HUES48 (cell line): ENCODE data around the gene SLC9A2.

Experiments
- H3K27ac ChIP-seq: one replicate; pipeline ENCODE4 v1.7.0; 2013; ENCODE audit warnings: low read depth, low read length, inconsistent platforms
- H3K27me3 ChIP-seq: 2 replicates; pipeline ENCODE4 v1.6.1; 2013; ENCODE audit warnings: mild to moderate bottlenecking, low read length; ENCODE audit not compliant: control insufficient read depth, insufficient read depth
- H3K36me3 ChIP-seq: 2 replicates; pipeline ENCODE4 v1.6.1; 2013; ENCODE audit warnings: low read length; ENCODE audit not compliant: control insufficient read depth, insufficient read depth
- H3K4me1 ChIP-seq: 2 replicates; pipeline ENCODE4 v1.6.1; 2013; ENCODE audit warnings: mild to moderate bottlenecking, low read length; ENCODE audit not compliant: control insufficient read depth, insufficient read depth
- H3K4me3 ChIP-seq: 2 replicates; pipeline ENCODE4 v1.5.1; 2013; ENCODE audit warnings: mild to moderate bottlenecking, low read depth, low read length
- H3K9ac ChIP-seq: 2 replicates; pipeline ENCODE4 v1.6.1; 2013; ENCODE audit warnings: mild to moderate bottlenecking, low read depth, low read length, moderate library complexity
- H3K9me3 ChIP-seq: 2 replicates; pipeline ENCODE4 v1.6.1; 2013; ENCODE audit warnings: low read length; ENCODE audit not compliant: control insufficient read depth, insufficient read depth

The SLC9A2 gene

DNA sequence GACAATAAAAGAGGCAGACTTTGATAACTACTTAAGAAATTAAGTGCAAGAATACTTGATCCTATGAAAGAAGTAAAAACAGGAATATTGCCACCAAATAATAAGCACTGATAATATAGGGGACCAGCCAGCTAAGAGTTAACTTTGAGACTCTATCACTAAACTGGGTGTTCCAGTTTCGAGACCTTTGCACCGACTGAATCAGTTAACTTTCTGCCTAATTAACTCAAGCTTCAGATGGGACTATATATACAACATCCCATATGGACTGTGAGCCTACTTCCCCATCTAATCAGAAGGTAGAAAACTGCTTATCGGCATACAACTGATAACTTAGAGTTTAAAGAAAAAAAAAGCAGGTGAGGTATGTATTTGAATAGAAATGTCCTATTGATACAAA, 25.8 kb upstream of the SLC9A2 start:
- no peaks in the 10 kb centered on the region for H3K9me3 ChIP-seq
- H3K36me3 ChIP-seq, result no peaks in the 10 kb centered on the region
- no peaks in the 10 kb centered on the region for H3K4me1 ChIP-seq
- no peak overlapping the region for H3K27ac ChIP-seq
- no peak overlapping the region for H3K9ac ChIP-seq
- H3K4me3 ChIP-seq, result no peak overlapping the region
- no peaks in the 10 kb centered on the region for H3K27me3 ChIP-seq

- H3K27ac ChIP-seq, result no peak overlapping the region
- no peak overlapping the region for H3K9ac ChIP-seq
- no peaks in the 10 kb centered on the region for H3K36me3 ChIP-seq
- no peaks in the 10 kb centered on the region for H3K9me3 ChIP-seq
- H3K4me3 ChIP-seq, result no peak overlapping the region
- no peaks in the 10 kb centered on the region for H3K4me1 ChIP-seq
- H3K27me3 ChIP-seq, result no peaks in the 10 kb centered on the region
These were observed 24.8 kb upstream of the SLC9A2 start for GRCh38 chr2:102594445-102595016.

GRCh38 chr2:102597788-102598187, 21.6 kb upstream of the SLC9A2 start:
- Histone ChIP-seq H3K36me3 (no peaks in the 10 kb centered on the region), H3K4me3 (no peak overlapping the region), H3K27me3 (no peaks in the 10 kb centered on the region), H3K9ac (no peak overlapping the region), H3K9me3 (no peaks in the 10 kb centered on the region), H3K4me1 (no peaks in the 10 kb centered on the region), H3K27ac (no peak overlapping the region)

DNA sequence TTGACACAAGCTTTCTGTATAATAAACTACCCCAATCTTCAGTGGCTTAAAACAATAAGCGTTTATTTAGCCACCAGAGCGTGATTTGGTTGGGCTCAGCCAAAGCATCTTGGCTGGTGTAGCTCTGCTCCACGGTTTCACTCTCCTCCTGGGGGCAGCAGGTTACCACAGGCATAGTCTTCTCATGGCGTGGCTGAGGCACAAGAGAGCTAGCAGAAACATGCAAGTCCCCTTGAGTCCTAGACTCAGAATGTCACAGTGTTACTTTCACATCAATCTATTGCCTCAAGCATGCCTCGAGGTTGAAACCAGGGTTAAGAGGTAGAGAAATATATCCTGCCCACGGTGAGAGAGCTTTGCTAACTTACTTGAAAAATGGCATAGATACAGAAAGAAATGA, 19.9 kb upstream of the SLC9A2 start:
- H3K27me3 ChIP-seq, result no peaks in the 10 kb centered on the region
- H3K36me3 ChIP-seq, result no peaks in the 10 kb centered on the region
- no peak overlapping the region for H3K4me3 ChIP-seq
- no peak overlapping the region for H3K27ac ChIP-seq
- H3K4me1 ChIP-seq, result no peaks in the 10 kb centered on the region
- no peak overlapping the region for H3K9ac ChIP-seq
- no peaks in the 10 kb centered on the region for H3K9me3 ChIP-seq

GRCh38 chr2:102601730-102602129, 17.6 kb upstream of the SLC9A2 start:
- no peak overlapping the region for H3K27ac ChIP-seq
- no peak overlapping the region for H3K9ac ChIP-seq
- no peaks in the 10 kb centered on the region for H3K9me3 ChIP-seq
- no peak overlapping the region for H3K4me3 ChIP-seq
- no peaks in the 10 kb centered on the region for H3K27me3 ChIP-seq
- H3K4me1 ChIP-seq, result no peaks in the 10 kb centered on the region
- H3K36me3 ChIP-seq, result no peaks in the 10 kb centered on the region

- H3K36me3 ChIP-seq, result no peaks in the 10 kb centered on the region
- no peaks in the 10 kb centered on the region for H3K9me3 ChIP-seq
- no peaks in the 10 kb centered on the region for H3K27me3 ChIP-seq
- no peaks in the 10 kb centered on the region for H3K4me1 ChIP-seq
- no peak overlapping the region for H3K27ac ChIP-seq
- H3K4me3 ChIP-seq, result no peak overlapping the region
- no peak overlapping the region for H3K9ac ChIP-seq
These were observed 15.4 kb upstream of the SLC9A2 start for GRCh38 chr2:102603904-102604303.

- no peak overlapping the region for H3K27ac ChIP-seq
- no peaks in the 10 kb centered on the region for H3K36me3 ChIP-seq
- no peaks in the 10 kb centered on the region for H3K9me3 ChIP-seq
- no peaks in the 10 kb centered on the region for H3K27me3 ChIP-seq
- H3K4me1 ChIP-seq, result no peaks in the 10 kb centered on the region
- no peak overlapping the region for H3K4me3 ChIP-seq
- H3K9ac ChIP-seq, result no peak overlapping the region
These were observed 14.6 kb upstream of the SLC9A2 start for GRCh38 chr2:102604769-102605168.

- H3K4me3 ChIP-seq, result no peak overlapping the region
- no peaks in the 10 kb centered on the region for H3K27me3 ChIP-seq
- no peaks in the 10 kb centered on the region for H3K36me3 ChIP-seq
- H3K9ac ChIP-seq, result no peak overlapping the region
- no peak overlapping the region for H3K27ac ChIP-seq
- H3K4me1 ChIP-seq, result no peaks in the 10 kb centered on the region
- H3K9me3 ChIP-seq, result no peaks in the 10 kb centered on the region
These were observed 13.0 kb upstream of the SLC9A2 start for GRCh38 chr2:102606353-102606752.

GRCh38 chr2:102615620-102616436, 3.5 kb upstream of the SLC9A2 start:
- Histone ChIP-seq H3K36me3 (no peaks in the 10 kb centered on the region), H3K9ac (no peak overlapping the region), H3K4me1 (peaks cover 14% of the 10 kb centered on the region; the same call in 1 of the 2 replicates), H3K9me3 (no peaks in the 10 kb centered on the region), H3K4me3 (no peak overlapping the region), H3K27ac (no peak overlapping the region), H3K27me3 (peaks cover 43% of the 10 kb centered on the region)

DNA sequence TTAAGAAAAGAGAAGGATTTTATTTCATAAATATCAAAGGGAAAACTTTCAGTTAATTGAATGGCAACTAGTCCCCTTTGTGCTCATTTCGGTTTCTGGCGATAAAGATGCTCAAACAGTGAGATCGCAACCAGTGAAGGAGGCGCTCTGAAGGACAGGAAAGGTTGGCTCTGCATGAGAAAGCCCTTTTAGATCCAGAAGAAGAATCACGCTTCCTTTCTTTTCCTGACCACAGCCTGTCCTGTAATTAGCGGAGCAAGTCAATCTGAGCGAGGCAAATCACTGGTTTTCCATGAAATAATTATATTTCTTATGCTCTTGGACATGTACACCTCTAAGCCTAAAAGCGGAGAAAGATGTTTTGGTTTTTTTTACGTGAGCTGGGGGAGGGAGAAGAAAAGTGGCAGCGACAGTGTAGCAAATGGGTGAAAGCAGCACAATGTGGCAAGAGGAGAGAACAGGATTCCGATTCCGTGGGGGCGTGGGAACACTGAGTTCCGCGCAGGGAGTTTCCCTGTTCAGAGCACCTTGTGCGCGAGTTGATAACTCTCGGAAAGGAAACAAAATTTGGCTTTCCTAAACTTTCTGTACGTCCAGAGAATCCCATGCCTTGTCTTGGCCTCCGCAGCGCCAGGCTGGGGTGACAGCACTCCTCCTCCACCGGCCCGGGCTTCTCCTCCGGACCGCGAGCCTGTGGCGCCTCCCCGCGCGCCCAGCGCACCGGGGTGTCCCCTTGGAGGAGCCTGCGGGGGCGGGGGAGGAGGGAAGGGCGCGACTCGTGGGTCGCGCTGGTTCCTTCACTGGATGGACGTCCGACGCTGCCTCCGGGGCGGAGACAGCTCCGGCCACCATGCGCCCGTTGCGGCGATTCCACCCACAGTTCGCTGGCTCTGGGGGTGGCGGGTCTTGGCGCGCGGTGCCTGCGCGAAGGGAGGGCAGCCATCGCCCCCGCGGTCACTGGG, 620 bp upstream of the SLC9A2 start:
- Histone ChIP-seq H3K4me3 (peak overlapping the region; percentile 62), H3K9ac (no peak overlapping the region), H3K27ac (no peak overlapping the region), H3K4me1 (peaks cover 14% of the 10 kb centered on the region; the same call in 1 of the 2 replicates), H3K9me3 (no peaks in the 10 kb centered on the region), H3K27me3 (peaks cover 65% of the 10 kb centered on the region), H3K36me3 (no peaks in the 10 kb centered on the region)
